Mesendoderm (in vitro differentiated cells): ENCODE results near the gene PCNA.

Experiments used
- DNase-seq: peaks from one replicate; pipeline ENCODE4 v3.0.0; 2013
- H2AK5ac ChIP-seq: 2 replicates; pipeline ENCODE4 v1.6.1; 2013; ENCODE audit warnings: low read length, inconsistent platforms
- H2BK120ac ChIP-seq: 2 replicates; pipeline ENCODE4 v1.6.1; 2013; ENCODE audit warnings: low read depth, mild to moderate bottlenecking, low read length, moderate library complexity, mixed read lengths
- H2BK15ac ChIP-seq: replicated peaks from 2 replicates; pipeline ENCODE4 v1.6.1; 2013; ENCODE audit warnings: low read depth, mild to moderate bottlenecking, moderate library complexity
- H2BK5ac ChIP-seq: 2 replicates; pipeline ENCODE4 v1.6.1; 2013; ENCODE audit warnings: low read length, inconsistent platforms
- H3K18ac ChIP-seq: 2 replicates; pipeline ENCODE4 v1.6.1; 2013; ENCODE audit warnings: mild to moderate bottlenecking, low read length, mixed read lengths
- H3K23ac ChIP-seq: one replicate; pipeline ENCODE4 v1.6.1; 2013; ENCODE audit warnings: low read length
- H3K27ac ChIP-seq: 2 replicates; pipeline ENCODE4 v1.5.1; 2013; ENCODE audit warnings: low read depth, mild to moderate bottlenecking, inconsistent platforms, low read length, moderate library complexity
- H3K27me3 ChIP-seq: 2 replicates; pipeline ENCODE4 v1.6.1; 2013; ENCODE audit warnings: low read length, control low read depth, mild to moderate bottlenecking, inconsistent platforms; ENCODE audit not compliant: insufficient read depth, poor library complexity
- H3K36me3 ChIP-seq: 2 replicates; pipeline ENCODE4 v1.6.1; 2013; ENCODE audit warnings: low read length, inconsistent platforms; ENCODE audit not compliant: control insufficient read depth, insufficient read depth
- H3K4ac ChIP-seq: one replicate; pipeline ENCODE4 v1.6.1; 2013; ENCODE audit warnings: low read depth, mild to moderate bottlenecking, low read length, moderate library complexity
- H3K4me1 ChIP-seq: 2 replicates; pipeline ENCODE4 v1.6.1; 2013; ENCODE audit warnings: low read depth, low read length, inconsistent platforms; ENCODE audit not compliant: control insufficient read depth
- H3K4me2 ChIP-seq: 2 replicates; pipeline ENCODE4 v1.6.1; 2013; ENCODE audit warnings: low read length
- H3K4me3 ChIP-seq: 2 replicates; pipeline ENCODE4 v1.5.1; 2013; ENCODE audit warnings: mild to moderate bottlenecking, low read length
- H3K56ac ChIP-seq: one replicate; pipeline ENCODE4 v1.6.1; 2013; ENCODE audit warnings: low read length
- H3K79me1 ChIP-seq: 2 replicates; pipeline ENCODE4 v1.6.1; 2013; ENCODE audit warnings: low read length, inconsistent platforms
- H3K79me2 ChIP-seq: 2 replicates; pipeline ENCODE4 v1.6.1; 2013; ENCODE audit warnings: mild to moderate bottlenecking, low read length; ENCODE audit not compliant: control insufficient read depth, insufficient read depth
- H3K9ac ChIP-seq: 2 replicates; pipeline ENCODE4 v1.6.1; 2013; ENCODE audit warnings: low read length, inconsistent platforms
- H4K5ac ChIP-seq: one replicate; pipeline ENCODE4 v1.6.1; 2013; ENCODE audit warnings: low read length
- H4K8ac ChIP-seq: one replicate; pipeline ENCODE4 v1.6.1; 2013; ENCODE audit warnings: low read depth, mild to moderate bottlenecking, control low read depth, low read length, moderate library complexity
- WGBS: extraction: QIAGEN DNeasy Blood & Tissue Kit; methylation state at CpG from one replicate; pipeline ENCODE4 v1.1.7; 2013; ENCODE audit warnings: low lambda C conversion rate, missing lambda C conversion rate; ENCODE audit not compliant: insufficient coverage; ENCODE audit errors: extremely low coverage; 5-methylcytosine and 5-hydroxymethylcytosine counted together

PCNA gene

DNA sequence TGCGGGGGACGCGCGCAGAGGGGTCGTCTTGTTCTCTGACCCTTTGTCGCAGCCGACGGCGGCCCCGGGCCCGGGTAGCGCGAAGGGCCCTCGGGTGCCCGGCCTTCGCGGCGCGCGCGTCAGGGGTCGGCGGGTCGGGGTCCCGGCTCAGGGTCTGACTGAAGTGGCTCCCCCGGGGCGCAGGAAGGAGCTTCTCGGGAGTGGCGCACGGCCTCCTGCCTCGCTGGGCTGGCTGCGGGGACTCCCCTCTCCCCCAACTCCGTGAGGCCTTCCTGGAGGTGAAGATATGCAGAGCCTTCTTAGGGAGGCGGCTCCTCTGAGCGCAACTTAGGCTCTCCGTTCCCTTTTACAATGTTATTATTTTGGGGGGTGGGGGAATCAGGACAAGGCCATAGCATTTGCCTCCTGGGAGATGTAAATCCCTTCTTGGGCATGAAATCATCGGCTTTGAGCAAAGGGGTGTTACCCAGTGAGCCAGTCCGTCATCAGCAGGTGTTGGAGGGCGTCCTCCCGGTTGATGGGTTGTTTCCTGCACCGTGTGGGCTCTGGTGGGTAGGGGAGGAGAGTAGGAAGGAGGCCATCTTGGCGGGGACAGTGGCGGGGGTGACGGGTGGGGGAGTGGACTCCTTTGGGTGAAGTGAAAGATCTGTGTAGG is 7.6 kb upstream of the PCNA start:
- no CpG with 5 or more reads among the region's 44 CpGs for WGBS

DNA sequence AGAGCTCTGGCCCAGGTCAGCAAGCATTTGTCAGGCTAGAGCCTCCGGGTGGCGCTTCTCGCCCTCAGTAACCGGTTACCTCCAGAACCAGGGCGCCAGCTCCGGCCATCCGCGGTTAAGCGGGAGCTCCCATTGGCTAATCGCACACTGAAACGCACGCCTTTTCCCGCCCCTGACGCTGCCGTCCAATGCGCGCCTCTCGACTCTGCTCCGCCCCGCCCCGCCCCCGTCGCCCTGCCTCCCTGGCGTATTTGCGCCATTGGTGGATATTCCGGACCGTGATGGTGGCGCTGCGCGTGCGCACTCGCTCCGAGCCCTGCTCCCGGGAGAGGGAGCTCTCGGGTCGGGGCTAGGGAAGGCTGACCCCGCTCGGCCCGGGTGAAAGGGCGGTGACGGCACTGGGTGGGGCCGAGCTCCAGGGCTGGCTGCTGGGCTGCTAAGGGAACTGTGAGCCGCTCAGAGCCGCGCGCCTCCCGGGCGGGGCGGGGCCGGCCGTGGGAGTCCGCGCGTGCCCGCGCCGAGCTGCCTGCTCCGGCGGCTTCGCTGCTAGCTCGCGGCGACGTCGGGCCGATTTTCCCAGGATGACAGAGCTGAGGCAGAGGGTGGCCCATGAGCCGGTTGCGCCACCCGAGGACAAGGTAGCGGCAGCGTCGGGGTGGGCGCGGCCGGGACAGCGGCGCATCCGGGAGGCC is 6.9 kb upstream of the PCNA start, which contains the start of gene CDS2:
CDS2 (plus strand) TSS at position 497 of the 692 bp plus-strand sequence; CDS start at position 582, 85 bp downstream.
- Histone ChIP-seq H3K36me3 (peaks cover 3% of the 10 kb centered on the region), H3K4me2 (peak within 1 kb of the TSS; percentile 78), H3K4ac (no peak within 1 kb of the TSS), H3K79me1 (peaks cover 12% of the 10 kb centered on the region), H3K4me3 (peak within 1 kb of the TSS; percentile 83), H3K79me2 (peaks cover 20% of the 10 kb centered on the region), H4K8ac (no peak within 1 kb of the TSS), H3K9ac (peak within 1 kb of the TSS; percentile 93), H3K56ac (peak within 1 kb of the TSS; percentile 87), H2BK120ac (no peak within 1 kb of the TSS), H3K27me3 (no peaks in the 10 kb centered on the region), H3K27ac (peak within 1 kb of the TSS; percentile 68), H2BK5ac (peak within 1 kb of the TSS; percentile 31), H4K5ac (no peak within 1 kb of the TSS), H2AK5ac (no peak within 1 kb of the TSS), H2BK15ac (no peak within 1 kb of the TSS), H3K4me1 (peaks cover 2% of the 10 kb centered on the region), H3K18ac (peak within 1 kb of the TSS; percentile 62), H3K23ac (peak within 1 kb of the TSS; percentile 66)
- peak; percentile 99 for DNase-seq
- no CpG with 5 or more reads among the region's 78 CpGs for WGBS

More for the DNA sequence above, 7.6 kb upstream of the PCNA start:
- peaks cover 2% of the 10 kb centered on the region for H3K4me1 ChIP-seq
- H2AK5ac ChIP-seq, result no peak overlapping the region
- peaks cover 3% of the 10 kb centered on the region for H3K36me3 ChIP-seq
- no peak overlapping the region for H4K8ac ChIP-seq
- peak overlapping the region; percentile 87 for H3K56ac ChIP-seq
- no peak overlapping the region for H4K5ac ChIP-seq
- peak; percentile 85 for DNase-seq
- H3K4ac ChIP-seq, result no peak overlapping the region
- peak overlapping the region; percentile 31 for H2BK5ac ChIP-seq
- peak overlapping the region; percentile 83 for H3K4me3 ChIP-seq
- no peak overlapping the region for H2BK15ac ChIP-seq
- H3K18ac ChIP-seq, result peak overlapping the region; percentile 62
- H3K27ac ChIP-seq, result peak overlapping the region; percentile 68
- peaks cover 12% of the 10 kb centered on the region for H3K79me1 ChIP-seq
- peak overlapping the region; percentile 78 for H3K4me2 ChIP-seq
- peak overlapping the region; percentile 66 for H3K23ac ChIP-seq
- H3K9ac ChIP-seq, result peak overlapping the region; percentile 93
- H3K79me2 ChIP-seq, result peaks cover 20% of the 10 kb centered on the region
- H2BK120ac ChIP-seq, result no peak overlapping the region
- no peaks in the 10 kb centered on the region for H3K27me3 ChIP-seq

DNA sequence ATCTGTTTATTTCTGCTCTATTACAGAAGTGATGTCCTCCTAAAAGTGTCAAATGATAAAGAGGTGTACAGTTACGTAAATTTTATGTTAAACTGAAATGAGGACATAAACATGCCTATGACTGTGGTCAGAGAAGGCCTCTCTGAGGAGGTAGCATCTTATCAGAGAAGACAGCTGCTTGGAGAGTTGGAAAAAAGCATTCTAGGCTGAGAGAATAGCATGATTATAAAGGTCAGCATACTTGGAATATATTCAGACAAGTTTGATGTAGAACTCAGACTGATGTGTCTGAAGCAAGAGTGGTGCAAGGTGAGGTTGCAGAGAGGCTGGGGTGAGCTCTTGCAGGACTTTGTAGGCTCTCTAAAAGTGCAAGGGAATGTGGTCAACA is 3.1 kb upstream of the PCNA start:
- no peak for DNase-seq

DNA sequence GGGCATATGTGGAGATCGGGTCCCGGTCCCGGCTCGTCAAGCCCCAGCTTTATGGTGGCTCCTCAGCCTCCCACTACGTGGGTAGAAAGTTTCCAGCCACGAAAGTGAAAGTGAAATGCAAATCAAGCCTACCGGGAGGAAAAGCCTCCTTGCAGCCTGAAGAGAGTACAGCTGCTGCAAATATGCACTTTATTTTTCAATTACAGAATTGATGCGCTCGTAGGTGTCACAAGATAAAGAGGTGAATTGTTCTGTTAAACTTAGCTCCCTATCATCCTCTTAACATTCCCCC is 373 bp upstream of the PCNA start:
- H3K56ac ChIP-seq, result peak overlapping the region; percentile 87
- H4K8ac ChIP-seq, result no peak overlapping the region
- no peak overlapping the region for H3K18ac ChIP-seq
- H3K23ac ChIP-seq, result no peak overlapping the region
- no peak overlapping the region for H2AK5ac ChIP-seq
- H3K27me3 ChIP-seq, result no peaks in the 10 kb centered on the region
- H3K36me3 ChIP-seq, result peaks cover 8% of the 10 kb centered on the region
- H3K27ac ChIP-seq, result peak overlapping the region; percentile 81
- H4K5ac ChIP-seq, result no peak overlapping the region
- H3K4me3 ChIP-seq, result peak overlapping the region; percentile 59
- H2BK15ac ChIP-seq, result no peak overlapping the region
- no CpG with 5 or more reads among the region's 9 CpGs for WGBS
- H3K79me1 ChIP-seq, result peaks cover 3% of the 10 kb centered on the region
- peaks cover 36% of the 10 kb centered on the region for H3K79me2 ChIP-seq
- no peak overlapping the region for H3K4ac ChIP-seq
- H3K4me1 ChIP-seq, result no peaks in the 10 kb centered on the region
- no peak for DNase-seq
- H3K9ac ChIP-seq, result peak overlapping the region; percentile 89
- peak overlapping the region; percentile 94 for H3K4me2 ChIP-seq
- no peak overlapping the region for H2BK120ac ChIP-seq
- H2BK5ac ChIP-seq, result no peak overlapping the region

More for the DNA sequence above, 3.1 kb upstream of the PCNA start:
- H4K8ac ChIP-seq, result no peak overlapping the region
- H2AK5ac ChIP-seq, result no peak overlapping the region
- H3K36me3 ChIP-seq, result no peaks in the 10 kb centered on the region
- H2BK5ac ChIP-seq, result no peak overlapping the region
- H3K4me1 ChIP-seq, result no peaks in the 10 kb centered on the region
- no peaks in the 10 kb centered on the region for H3K27me3 ChIP-seq
- no peak overlapping the region for H3K4me3 ChIP-seq
- no peak overlapping the region for H3K4me2 ChIP-seq
- no peak overlapping the region for H4K5ac ChIP-seq
- H3K9ac ChIP-seq, result no peak overlapping the region
- WGBS, result no CpG with 5 or more reads among the region's 1 CpG
- H3K4ac ChIP-seq, result no peak overlapping the region
- no peak overlapping the region for H2BK120ac ChIP-seq
- no peak overlapping the region for H3K27ac ChIP-seq
- no peak overlapping the region for H3K23ac ChIP-seq
- no peak overlapping the region for H3K56ac ChIP-seq
- peaks cover 3% of the 10 kb centered on the region for H3K79me1 ChIP-seq
- no peak overlapping the region for H2BK15ac ChIP-seq
- peaks cover 21% of the 10 kb centered on the region for H3K79me2 ChIP-seq
- H3K18ac ChIP-seq, result no peak overlapping the region

DNA sequence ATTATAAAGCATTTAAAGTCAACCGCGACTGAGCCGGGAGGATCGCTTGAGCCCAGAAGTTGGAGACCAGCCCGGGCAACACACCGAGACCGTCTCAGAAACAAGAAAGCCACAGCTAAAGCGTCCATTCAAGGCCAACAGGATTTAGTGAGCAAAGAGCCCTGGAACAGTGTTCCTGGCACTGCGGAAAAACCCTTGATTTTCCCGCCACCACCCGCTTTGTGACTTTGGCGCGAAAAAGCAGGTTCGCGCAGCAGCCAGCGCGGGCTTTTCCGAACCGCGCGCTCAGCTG is 669 bp downstream of the PCNA start:
- H3K36me3 ChIP-seq, result peaks cover 11% of the 10 kb centered on the region
- no peak overlapping the region for H2BK15ac ChIP-seq
- no peak overlapping the region for H4K5ac ChIP-seq
- no peaks in the 10 kb centered on the region for H3K4me1 ChIP-seq
- peak overlapping the region; percentile 6 for H3K4me2 ChIP-seq
- DNase-seq, result no peak
- H3K56ac ChIP-seq, result peak overlapping the region; percentile 100
- peaks cover 36% of the 10 kb centered on the region for H3K79me2 ChIP-seq
- no peak overlapping the region for H3K4ac ChIP-seq
- H3K27me3 ChIP-seq, result no peaks in the 10 kb centered on the region
- peak overlapping the region; percentile 100 for H3K9ac ChIP-seq
- no peak overlapping the region for H4K8ac ChIP-seq
- no CpG with 5 or more reads among the region's 21 CpGs for WGBS
- H3K79me1 ChIP-seq, result peaks cover 3% of the 10 kb centered on the region
- H3K18ac ChIP-seq, result peak overlapping the region; percentile 6
- H3K23ac ChIP-seq, result peak overlapping the region; percentile 72
- no peak overlapping the region for H2BK5ac ChIP-seq
- H2AK5ac ChIP-seq, result peak overlapping the region; percentile 37
- H2BK120ac ChIP-seq, result no peak overlapping the region
- peak overlapping the region; percentile 13 for H3K27ac ChIP-seq
- peak overlapping the region; percentile 63 for H3K4me3 ChIP-seq
